GM18502 (cell line): ENCODE results near the gene LRR1.
"Not testable (repeated sequence)": the region's sequence is repeated elsewhere in the genome, so short reads cannot be mapped to it uniquely, and the experiment has no call there.

Source experiments
- ATAC-seq: cut with Tn5 transposase; IDR thresholded peaks from one replicate; pipeline ENCODE4 v1.9.1; 2021; ENCODE audit warnings: mild to moderate bottlenecking; ENCODE audit not compliant: unreplicated experiment, poor library complexity

Gene LRR1

GRCh38 chr14:49598485-49599300 lies at the start of gene LRR1:
TSS of gene LRR1 (plus strand) at chr14:49598940. CDS start at chr14:49599021, 81 bp downstream.
- peak; percentile 55 for ATAC-seq

- no peak for ATAC-seq
Measured at GRCh38 chr14:49549446-49549845, 49.3 kb upstream of the LRR1 start.

- no peak for ATAC-seq
Measured at GRCh38 chr14:49549881-49550280, 48.9 kb upstream of the LRR1 start.

- no peak for ATAC-seq
Measured at GRCh38 chr14:49550286-49551184, 48.2 kb upstream of the LRR1 start.

GRCh38 chr14:49551569-49551968 lies 47.2 kb upstream of the LRR1 start:
- ATAC-seq: no peak

- ATAC-seq: no peak
Measured at GRCh38 chr14:49553106-49553505, 45.6 kb upstream of the LRR1 start.

GRCh38 chr14:49553892-49554291 lies 44.8 kb upstream of the LRR1 start:
- no peak for ATAC-seq

GRCh38 chr14:49559979-49560768 lies 38.6 kb upstream of the LRR1 start:
- no peak for ATAC-seq

- ATAC-seq: no peak
Measured at GRCh38 chr14:49566714-49567113, 32.0 kb upstream of the LRR1 start.

- ATAC-seq: no peak
Measured at GRCh38 chr14:49569281-49569680, 29.5 kb upstream of the LRR1 start.

- no peak for ATAC-seq
Measured at GRCh38 chr14:49574038-49574437, 24.7 kb upstream of the LRR1 start.

GRCh38 chr14:49578141-49578540 lies 20.6 kb upstream of the LRR1 start:
- ATAC-seq: no peak

- ATAC-seq: no peak
Measured at GRCh38 chr14:49579841-49580240, 18.9 kb upstream of the LRR1 start.

- ATAC-seq: no peak
Measured at GRCh38 chr14:49581209-49582112, 17.3 kb upstream of the LRR1 start.

- no peak for ATAC-seq
Measured at GRCh38 chr14:49582113-49582977, 16.4 kb upstream of the LRR1 start.

- no peak for ATAC-seq
Measured at GRCh38 chr14:49583629-49584028, 15.1 kb upstream of the LRR1 start.

GRCh38 chr14:49584058-49584457 lies 14.7 kb upstream of the LRR1 start:
- ATAC-seq: no peak

- ATAC-seq: not testable (repeated sequence)
Measured at GRCh38 chr14:49584981-49585640, 13.6 kb upstream of the LRR1 start.
